Tibial nerve (tissue), 4 donors: Measurements from ENCODE around the gene HOXB7.

Source experiments
- CTCF ChIP-seq, 5 experiments: fragments of 200-600 bp in 3 of 5; fragments of 450-650 bp in 2 of 5; sonication (generic) in 3 of 5; IDR thresholded peaks; one replicate each; pipeline ENCODE4 v1.5.1; 2016 to 2019; ENCODE audit warnings: antibody characterized with exemption in 5 of 5, mild to moderate bottlenecking in 3 of 5, moderate library complexity in 2 of 5
- EP300 ChIP-seq, 2 donors: sonication (generic); formaldehyde crosslinking; IDR thresholded peaks; one replicate each; pipeline ENCODE4 v1.6.1; 2017; ENCODE audit warnings: antibody characterized with exemption in 2 of 2, mild to moderate bottlenecking in 1 of 2
- POLR2A ChIP-seq, 2 donors: fragments of 450-650 bp; IDR thresholded peaks; one replicate each; pipeline ENCODE4 v1.6.1; 2017; ENCODE audit warnings: antibody characterized with exemption in 2 of 2, mild to moderate bottlenecking in 2 of 2, moderate library complexity in 2 of 2

DNA sequence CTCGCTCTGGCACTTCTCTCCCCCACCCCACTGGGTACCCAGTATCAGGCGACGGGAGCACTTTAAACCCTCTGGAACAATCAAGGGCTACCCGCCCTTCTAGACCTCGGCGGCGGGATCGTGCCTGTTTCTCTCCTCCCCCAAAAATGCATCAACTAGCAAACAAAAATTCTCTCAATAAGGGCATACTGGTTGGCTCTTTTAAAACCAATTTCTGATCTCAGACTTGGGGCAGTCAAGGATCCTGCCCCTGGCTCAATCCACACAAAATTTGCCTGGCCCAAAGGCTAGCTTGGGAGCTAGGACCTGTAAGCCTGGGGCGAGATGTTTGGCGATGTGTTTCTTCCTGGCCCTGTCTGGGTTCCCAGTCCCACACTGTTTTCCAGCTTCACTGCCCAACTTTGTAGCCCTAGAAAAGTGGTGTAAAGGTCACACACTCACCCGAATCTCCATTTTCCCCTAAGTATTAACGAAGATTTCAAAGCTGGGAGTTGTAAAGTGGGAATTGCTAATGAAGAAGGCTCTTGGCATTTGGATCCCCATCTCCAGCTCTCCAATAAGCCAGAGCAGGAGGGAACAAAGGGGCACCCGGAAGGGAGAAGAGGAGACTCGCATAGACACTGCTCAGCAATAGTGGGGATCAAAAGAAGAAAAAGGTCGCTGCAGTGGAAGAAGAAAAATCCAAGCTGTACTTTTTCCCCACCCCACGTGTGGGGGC is 51.5 kb downstream of the HOXB7 start:
- no peak for TF ChIP-seq EP300 (IDR thresholded peaks at IDR 0.05)
- no peak for TF ChIP-seq CTCF (IDR thresholded peaks at IDR 0.05)
- TF ChIP-seq POLR2A (IDR thresholded peaks at IDR 0.05) = no peak
